ENCODE data around the gene UBE2G1. TPM values are rescaled to one million over a fixed set of nuclear protein-coding genes. Genes with fewer than 3 reads are reported as not detected.

The UBE2G1 gene
- polyA plus RNA-seq, 2 of the 4 experiments (the other 2 are of a cell fraction) = 86.2 to 117 TPM

DNA sequence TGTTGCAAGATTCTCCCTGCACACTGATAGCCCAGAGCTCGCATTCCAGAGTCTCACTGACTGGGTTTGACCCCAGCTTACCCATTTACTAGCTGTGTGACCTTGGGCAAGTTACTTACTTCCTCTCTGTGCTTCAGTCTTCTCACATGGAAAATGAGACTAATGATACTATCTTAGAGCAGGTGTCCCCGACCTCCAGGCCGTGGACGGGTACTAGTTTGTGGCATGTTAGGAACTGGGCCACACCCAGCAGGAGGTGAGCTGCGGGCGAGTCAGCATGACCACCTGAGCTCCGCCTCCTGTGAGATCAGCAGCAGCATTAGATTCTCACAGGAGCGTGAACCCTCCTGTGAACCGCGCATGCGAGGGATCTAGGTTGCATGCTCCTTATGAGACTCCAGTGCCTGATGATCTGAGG is 118.5 kb downstream of the UBE2G1 start:
- Histone ChIP-seq H3K4me1 (peaks cover 11% of the 10 kb centered on the region; the same call in 2 of the 3 replicates), H3K4me3 (no peak overlapping the region), H3K9me3 (no peaks in the 10 kb centered on the region), H3K4me2 (no peak overlapping the region), H3K27ac (no peak overlapping the region)
- no peak for FAIRE-seq
- TF ChIP-seq TFCP2L1 (CRISPR knock-in tag; IDR thresholded peaks at IDR 0.05) = no peak
- no peak for TF ChIP-seq KDM1A (IDR thresholded peaks at IDR 0.05; ENCODE audit: low read depth)
- TF ChIP-seq SREBF2 (IDR thresholded peaks at IDR 0.05) = no peak
- TF ChIP-seq ZC3H11A (IDR thresholded peaks at IDR 0.05) = no peak
- no peak for TF ChIP-seq NFE2L2 (conservative IDR thresholded peaks at IDR 0.05; ENCODE audit: low read length)
- no peak for TF ChIP-seq EP300 (IDR thresholded peaks at IDR 0.05)
- no peak for TF ChIP-seq HDAC2 (IDR thresholded peaks at IDR 0.05)
- TF ChIP-seq CHD2 (IDR thresholded peaks at IDR 0.05; ENCODE audit: low read length, partially characterized antibody) = no peak
- TF ChIP-seq, protein P1, sequence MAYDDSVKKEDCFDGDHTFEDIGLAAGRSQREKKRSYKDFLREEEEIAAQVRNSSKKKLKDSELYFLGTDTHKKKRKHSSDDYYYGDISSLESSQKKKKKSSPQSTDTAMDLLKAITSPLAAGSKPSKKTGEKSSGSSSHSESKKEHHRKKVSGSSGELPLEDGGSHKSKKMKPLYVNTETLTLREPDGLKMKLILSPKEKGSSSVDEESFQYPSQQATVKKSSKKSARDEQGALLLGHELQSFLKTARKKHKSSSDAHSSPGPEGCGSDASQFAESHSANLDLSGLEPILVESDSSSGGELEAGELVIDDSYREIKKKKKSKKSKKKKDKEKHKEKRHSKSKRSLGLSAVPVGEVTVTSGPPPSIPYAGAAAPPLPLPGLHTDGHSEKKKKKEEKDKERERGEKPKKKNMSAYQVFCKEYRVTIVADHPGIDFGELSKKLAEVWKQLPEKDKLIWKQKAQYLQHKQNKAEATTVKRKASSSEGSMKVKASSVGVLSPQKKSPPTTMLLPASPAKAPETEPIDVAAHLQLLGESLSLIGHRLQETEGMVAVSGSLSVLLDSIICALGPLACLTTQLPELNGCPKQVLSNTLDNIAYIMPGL (CRISPR knock-in tag; IDR thresholded peaks at IDR 0.05; ENCODE audit: borderline replicate concordance) = no peak
- TF ChIP-seq, protein P2, sequence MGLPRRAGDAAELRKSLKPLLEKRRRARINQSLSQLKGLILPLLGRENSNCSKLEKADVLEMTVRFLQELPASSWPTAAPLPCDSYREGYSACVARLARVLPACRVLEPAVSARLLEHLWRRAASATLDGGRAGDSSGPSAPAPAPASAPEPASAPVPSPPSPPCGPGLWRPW (IDR thresholded peaks at IDR 0.05) = no peak
- TF ChIP-seq EHMT2 (IDR thresholded peaks at IDR 0.05; ENCODE audit: low read depth) = no peak
- TF ChIP-seq RCOR1 (IDR thresholded peaks at IDR 0.05; ENCODE audit: low read depth, low read length) = no peak
- no peak for DNase-seq (ENCODE audit: low read depth in 1 of 2, low spot score in 1 of 2)
- ATAC-seq = no peak
- ChIA-PET CTCF (interaction anchor here (0.6 to 9.1 kb wide), 14 partner anchors 8 to 244 kb away, joined by 3 to 119 read pairs (median 8); partner anchors contain the start of gene ANKFY1), POLR2A (no interaction called here)
- WGBS (ENCODE audit: missing lambda C conversion rate) = 91% methylated on average over 11 of the region's 11 CpGs

DNA sequence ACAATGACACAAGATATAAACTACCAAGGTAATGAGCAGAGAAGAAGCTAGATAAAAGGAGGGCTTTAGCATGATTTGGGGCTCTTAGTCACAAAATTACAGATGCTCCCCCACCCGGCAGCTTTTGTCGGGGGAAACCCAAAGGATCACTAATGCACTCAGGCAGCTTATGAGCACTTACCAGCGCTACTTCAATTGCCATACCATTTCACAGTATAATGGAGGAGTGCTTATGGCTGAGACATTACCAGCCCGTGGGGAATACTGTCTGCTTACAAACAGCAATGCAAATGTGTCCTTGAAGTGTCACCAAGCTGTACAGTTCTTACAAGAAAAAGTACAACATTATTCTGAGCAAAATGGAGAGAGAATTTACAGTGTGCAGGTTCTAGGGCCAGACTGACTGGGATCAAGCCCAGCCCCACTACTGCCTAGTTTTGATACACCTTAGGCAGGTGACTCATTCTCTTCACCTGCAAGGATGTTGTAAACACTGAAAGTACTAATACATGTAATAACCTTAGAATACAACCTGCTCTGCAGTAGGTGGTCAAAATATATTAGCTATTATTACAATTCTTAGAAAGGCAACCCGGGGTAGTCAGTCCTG is 119.0 kb downstream of the UBE2G1 start:
- DNase-seq (ENCODE audit: low read depth in 1 of 2, low spot score in 1 of 2) (no peak), ATAC-seq (no peak), FAIRE-seq (no peak)
- H3K4me2 ChIP-seq = no peak overlapping the region
- H3K9me3 ChIP-seq = no peaks in the 10 kb centered on the region
- H3K4me1 ChIP-seq = peaks cover 11% of the 10 kb centered on the region; the same call in 2 of the 3 replicates
- TF ChIP-seq POLR2A (IDR thresholded peaks at IDR 0.05; ENCODE audit: low read length) (no peak), FOSL2 (IDR thresholded peaks at IDR 0.05) (no peak), FOSL2 (CRISPR knock-in tag; IDR thresholded peaks at IDR 0.05) (peak; percentile 6; the same call in 1 of the 2 replicates)
- POLR2A ChIA-PET = no interaction called here
- no peak overlapping the region for H3K27ac ChIP-seq
- CTCF ChIA-PET = interaction anchor here (0.9 to 9.1 kb wide), 11 partner anchors 8 to 243 kb away, joined by 3 to 119 read pairs (median 10); partner anchors contain the start of gene ANKFY1
- WGBS (ENCODE audit: missing lambda C conversion rate) = 60% methylated on average over 5 of the region's 5 CpGs
- no peak overlapping the region for H3K4me3 ChIP-seq

DNA sequence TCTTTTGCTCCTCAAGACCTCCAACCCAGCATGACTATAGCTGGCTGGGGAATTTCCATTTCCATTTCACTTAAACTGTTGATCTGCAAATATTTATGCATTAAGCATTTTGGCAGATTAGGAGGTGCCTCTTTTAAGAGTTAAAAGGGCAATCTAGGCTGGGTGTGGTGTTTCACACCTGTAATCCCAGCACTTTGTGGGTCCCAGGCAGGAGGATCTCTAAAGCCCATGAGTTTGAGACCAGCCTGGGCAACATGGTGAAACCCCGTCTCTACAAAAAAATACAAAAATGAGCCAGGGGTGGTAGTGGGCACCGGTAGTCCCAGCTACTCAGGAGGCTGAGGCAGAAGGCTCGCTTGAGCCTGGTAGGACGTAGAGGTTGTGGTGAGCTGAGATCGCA is 119.8 kb downstream of the UBE2G1 start:
- no peak overlapping the region for H3K4me2 ChIP-seq
- ATAC-seq = no peak
- ChIA-PET CTCF (interaction anchor here (0.5 to 9.1 kb wide), 10 partner anchors 7 to 167 kb away, joined by 3 to 119 read pairs (median 11); partner anchors contain the start of gene ANKFY1), POLR2A (no interaction called here)
- WGBS (ENCODE audit: missing lambda C conversion rate) = 93% methylated on average over 5 of the region's 5 CpGs
- DNase-seq (ENCODE audit: low read depth in 1 of 2, low spot score in 1 of 2) = no peak
- peaks cover 11% of the 10 kb centered on the region; the same call in 2 of the 3 replicates for H3K4me1 ChIP-seq
- TF ChIP-seq, protein P3, sequence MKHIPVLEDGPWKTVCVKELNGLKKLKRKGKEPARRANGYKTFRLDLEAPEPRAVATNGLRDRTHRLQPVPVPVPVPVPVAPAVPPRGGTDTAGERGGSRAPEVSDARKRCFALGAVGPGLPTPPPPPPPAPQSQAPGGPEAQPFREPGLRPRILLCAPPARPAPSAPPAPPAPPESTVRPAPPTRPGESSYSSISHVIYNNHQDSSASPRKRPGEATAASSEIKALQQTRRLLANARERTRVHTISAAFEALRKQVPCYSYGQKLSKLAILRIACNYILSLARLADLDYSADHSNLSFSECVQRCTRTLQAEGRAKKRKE (CRISPR knock-in tag; IDR thresholded peaks at IDR 0.05; ENCODE audit: low read depth) = no peak
- TF ChIP-seq ZC3H11A (IDR thresholded peaks at IDR 0.05) = no peak
- TF ChIP-seq FOXS1 (CRISPR knock-in tag; IDR thresholded peaks at IDR 0.05) = no peak
- TF ChIP-seq RNF2 (IDR thresholded peaks at IDR 0.05; ENCODE audit: borderline replicate concordance, low read depth) = no peak
- TF ChIP-seq POLR2AphosphoS2 (conservative IDR thresholded peaks at IDR 0.05; ENCODE audit: low read length) = no peak
- no peak overlapping the region for H3K4me3 ChIP-seq
- FAIRE-seq = no peak
- H3K9me3 ChIP-seq = no peaks in the 10 kb centered on the region
- no peak overlapping the region for H3K27ac ChIP-seq
